ENCODE results near the gene MAD1L1. TPM values are rescaled to one million over a fixed set of nuclear protein-coding genes. Genes with fewer than 3 reads are reported as not detected.

The MAD1L1 gene
- polyA plus RNA-seq, 3 donors from 2014 or later: 85.0 to 166 (median 97.0) TPM

GRCh38 chr7:2151237-2151636, 81.5 kb downstream of the MAD1L1 start:
- no peaks in the 10 kb centered on the region for H3K4me1 Mint-ChIP-seq
- no peak overlapping the region for H3K27ac Mint-ChIP-seq
- H3K9me3 Mint-ChIP-seq: no peaks in the 10 kb centered on the region
- DNase-seq: no peak
- H3K27me3 Mint-ChIP-seq (ENCODE audit: low read depth in 3 of 3): peaks cover 0 to 3% (median 0%) of the 10 kb centered on the region in 3 donors
- H3K4me3 Mint-ChIP-seq: no peak overlapping the region
- H3K36me3 Mint-ChIP-seq: peaks cover 0 to 17% (median 16%) of the 10 kb centered on the region in 3 donors

GRCh38 chr7:2150445-2150815, 82.3 kb downstream of the MAD1L1 start:
- no peaks in the 10 kb centered on the region for H3K9me3 Mint-ChIP-seq
- H3K36me3 Mint-ChIP-seq: peaks cover 0 to 19% (median 17%) of the 10 kb centered on the region in 3 donors
- H3K4me3 Mint-ChIP-seq: no peak overlapping the region
- peaks cover 0 to 3% (median 0%) of the 10 kb centered on the region in 3 donors for H3K27me3 Mint-ChIP-seq (ENCODE audit: low read depth in 3 of 3)
- no peaks in the 10 kb centered on the region for H3K4me1 Mint-ChIP-seq
- no peak for DNase-seq
- H3K27ac Mint-ChIP-seq: no peak overlapping the region

- Mint-ChIP-seq H3K27ac (no peak overlapping the region), H3K4me1 (no peaks in the 10 kb centered on the region), H3K27me3 (ENCODE audit: low read depth in 3 of 3) (peaks cover 0 to 3% (median 0%) of the 10 kb centered on the region in 3 donors), H3K9me3 (no peaks in the 10 kb centered on the region), H3K4me3 (no peak overlapping the region), H3K36me3 (peaks cover 0 to 18% (median 17%) of the 10 kb centered on the region in 3 donors)
- no peak for DNase-seq
Observed at GRCh38 chr7:2149672-2150444, 82.9 kb downstream of the MAD1L1 start.

- H3K4me3 Mint-ChIP-seq: no peak overlapping the region
- H3K27me3 Mint-ChIP-seq (ENCODE audit: low read depth in 3 of 3): no peaks in the 10 kb centered on the region
- peaks cover 0 to 18% (median 17%) of the 10 kb centered on the region in 3 donors for H3K36me3 Mint-ChIP-seq
- H3K4me1 Mint-ChIP-seq: no peaks in the 10 kb centered on the region
- no peaks in the 10 kb centered on the region for H3K9me3 Mint-ChIP-seq
- no peak overlapping the region for H3K27ac Mint-ChIP-seq
- DNase-seq: no peak
Observed at GRCh38 chr7:2148814-2149213, 83.9 kb downstream of the MAD1L1 start.

DNA sequence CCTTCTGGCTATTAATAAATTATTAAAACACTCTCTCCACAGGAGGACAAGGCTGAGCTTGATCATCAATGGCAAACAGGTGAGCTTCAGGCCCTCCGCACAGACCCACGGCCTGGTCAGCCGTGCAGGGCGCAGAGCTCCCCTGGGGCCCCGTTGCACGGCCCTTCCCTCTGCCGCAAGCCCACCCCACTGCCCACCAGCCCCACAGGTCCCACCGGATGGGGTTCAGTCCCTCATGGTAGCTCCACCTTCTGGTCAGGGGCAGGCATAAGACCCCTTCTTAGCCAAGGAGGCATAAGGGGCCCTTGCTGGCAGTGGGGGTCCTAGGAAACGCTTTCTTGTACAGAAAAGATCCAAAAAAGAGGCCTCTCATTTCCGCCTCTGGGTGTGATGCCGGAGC, 84.6 kb downstream of the MAD1L1 start:
- DNase-seq: no peak
- H3K4me3 Mint-ChIP-seq: no peak overlapping the region
- no peaks in the 10 kb centered on the region for H3K4me1 Mint-ChIP-seq
- H3K36me3 Mint-ChIP-seq: peaks cover 0 to 19% (median 16%) of the 10 kb centered on the region in 3 donors
- no peaks in the 10 kb centered on the region for H3K27me3 Mint-ChIP-seq (ENCODE audit: low read depth in 3 of 3)
- H3K9me3 Mint-ChIP-seq: no peaks in the 10 kb centered on the region
- no peak overlapping the region for H3K27ac Mint-ChIP-seq

GRCh38 chr7:2146676-2147472, 85.9 kb downstream of the MAD1L1 start:
- H3K36me3 Mint-ChIP-seq: peaks cover 0 to 19% (median 14%) of the 10 kb centered on the region in 3 donors
- H3K4me1 Mint-ChIP-seq: no peaks in the 10 kb centered on the region
- H3K4me3 Mint-ChIP-seq: no peak overlapping the region
- DNase-seq: no peak
- H3K27me3 Mint-ChIP-seq (ENCODE audit: low read depth in 3 of 3): no peaks in the 10 kb centered on the region
- no peak overlapping the region for H3K27ac Mint-ChIP-seq
- H3K9me3 Mint-ChIP-seq: no peaks in the 10 kb centered on the region

DNA sequence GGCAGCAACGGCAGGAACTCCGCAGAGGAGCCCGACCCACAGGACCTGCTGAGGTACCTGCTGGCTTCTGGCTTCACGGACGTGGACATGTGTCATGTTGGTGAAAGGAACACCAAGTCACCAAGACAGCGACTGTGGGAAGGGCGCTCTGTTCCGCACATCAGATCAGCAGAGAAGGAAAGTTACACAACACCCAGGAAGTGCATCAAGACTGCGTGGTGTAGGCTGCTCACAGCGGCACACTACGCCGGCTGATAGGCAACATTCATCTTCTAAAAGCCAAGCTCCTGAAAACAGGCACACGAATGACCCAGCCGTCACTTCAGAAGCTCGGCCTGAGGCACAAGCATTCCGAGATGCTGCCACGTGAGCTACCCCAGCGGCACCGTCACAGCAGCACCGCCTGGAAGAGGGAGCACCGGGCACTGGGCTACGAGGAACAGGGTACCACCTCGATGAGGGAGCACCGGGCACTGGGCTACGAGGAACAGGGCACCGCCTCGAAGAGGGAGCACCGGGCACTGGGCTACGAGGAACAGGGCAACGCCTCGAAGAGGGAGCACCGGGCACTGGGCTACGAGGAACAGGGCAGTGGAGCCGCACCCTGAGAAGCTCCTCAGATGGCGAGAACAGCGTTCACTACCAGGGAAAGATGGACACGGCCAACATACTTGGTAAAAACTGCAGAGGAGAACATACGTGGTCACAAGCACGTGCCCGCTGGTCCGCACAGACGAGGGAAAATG, 86.7 kb downstream of the MAD1L1 start:
- H3K4me1 Mint-ChIP-seq: no peaks in the 10 kb centered on the region
- DNase-seq: no peak
- H3K36me3 Mint-ChIP-seq: peaks cover 0 to 19% (median 14%) of the 10 kb centered on the region in 3 donors
- H3K9me3 Mint-ChIP-seq: no peaks in the 10 kb centered on the region
- no peaks in the 10 kb centered on the region for H3K27me3 Mint-ChIP-seq (ENCODE audit: low read depth in 3 of 3)
- H3K4me3 Mint-ChIP-seq: no peak overlapping the region
- no peak overlapping the region for H3K27ac Mint-ChIP-seq

- H3K27me3 Mint-ChIP-seq (ENCODE audit: low read depth in 3 of 3): no peaks in the 10 kb centered on the region
- DNase-seq: no peak
- peaks cover 0 to 19% (median 14%) of the 10 kb centered on the region in 3 donors for H3K36me3 Mint-ChIP-seq
- H3K4me3 Mint-ChIP-seq: no peak overlapping the region
- no peaks in the 10 kb centered on the region for H3K4me1 Mint-ChIP-seq
- no peak overlapping the region for H3K27ac Mint-ChIP-seq
- no peaks in the 10 kb centered on the region for H3K9me3 Mint-ChIP-seq
Observed at GRCh38 chr7:2144926-2145325, 87.8 kb downstream of the MAD1L1 start.

DNA sequence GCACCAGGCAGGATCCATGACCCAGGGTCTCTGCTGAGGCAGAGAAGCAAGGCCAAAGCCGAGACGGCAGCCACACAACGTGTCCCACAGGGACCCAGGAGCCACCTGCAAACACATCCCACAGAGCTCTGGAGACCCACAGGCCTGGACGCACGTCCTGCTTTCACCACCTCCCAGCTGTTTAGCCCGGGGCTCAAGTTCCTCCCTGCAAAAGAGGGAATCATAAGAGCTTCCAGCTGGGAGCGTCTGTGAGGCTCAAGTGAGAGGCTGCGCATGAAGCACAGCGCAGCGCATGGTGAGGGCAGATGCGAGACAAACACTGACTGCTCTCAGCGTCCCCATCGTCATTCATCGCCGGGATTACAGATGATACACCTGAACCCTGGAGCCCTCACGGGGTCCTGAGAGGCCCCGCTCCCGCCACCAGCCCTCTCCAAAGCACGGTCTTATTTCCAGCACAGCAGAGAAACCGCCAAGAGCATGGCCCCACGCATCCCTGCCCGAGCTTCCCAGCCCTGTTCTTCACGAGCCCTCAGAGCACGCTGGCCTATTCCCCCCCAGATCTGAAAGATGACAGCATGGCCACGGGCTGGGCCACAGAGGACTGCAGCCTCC, 88.7 kb downstream of the MAD1L1 start:
- H3K4me3 Mint-ChIP-seq: no peak overlapping the region
- H3K4me1 Mint-ChIP-seq: no peaks in the 10 kb centered on the region
- no peak for DNase-seq
- H3K9me3 Mint-ChIP-seq: no peaks in the 10 kb centered on the region
- no peaks in the 10 kb centered on the region for H3K27me3 Mint-ChIP-seq (ENCODE audit: low read depth in 3 of 3)
- no peak overlapping the region for H3K27ac Mint-ChIP-seq
- peaks cover 0 to 15% (median 14%) of the 10 kb centered on the region in 3 donors for H3K36me3 Mint-ChIP-seq

- H3K27me3 Mint-ChIP-seq (ENCODE audit: low read depth in 3 of 3): no peaks in the 10 kb centered on the region
- peaks cover 3% of the 10 kb centered on the region in 2 donors for H3K4me1 Mint-ChIP-seq
- H3K27ac Mint-ChIP-seq: no peak overlapping the region
- H3K4me3 Mint-ChIP-seq: no peak overlapping the region
- no peak for DNase-seq
- peaks cover 0 to 15% (median 14%) of the 10 kb centered on the region in 3 donors for H3K36me3 Mint-ChIP-seq
- H3K9me3 Mint-ChIP-seq: no peaks in the 10 kb centered on the region
Observed at GRCh38 chr7:2143450-2143849, 89.3 kb downstream of the MAD1L1 start.

- Mint-ChIP-seq H3K27ac (no peak overlapping the region), H3K4me1 (peaks cover 11 to 13% of the 10 kb centered on the region in 2 donors)
Observed at GRCh38 chr7:2142386-2142785, 90.4 kb downstream of the MAD1L1 start.

GRCh38 chr7:2141651-2142050, 91.1 kb downstream of the MAD1L1 start:
- no peak for DNase-seq
- H3K27me3 Mint-ChIP-seq (ENCODE audit: low read depth in 3 of 3): no peaks in the 10 kb centered on the region
- H3K4me3 Mint-ChIP-seq: no peak overlapping the region
- H3K9me3 Mint-ChIP-seq: no peaks in the 10 kb centered on the region
- H3K36me3 Mint-ChIP-seq: peaks cover 0 to 14% (median 9%) of the 10 kb centered on the region in 3 donors
- H3K4me1 Mint-ChIP-seq: peaks cover 11 to 13% of the 10 kb centered on the region in 2 donors
- no peak overlapping the region for H3K27ac Mint-ChIP-seq

More at GRCh38 chr7:2142386-2142785, 90.4 kb downstream of the MAD1L1 start:
- no peak for DNase-seq
- Mint-ChIP-seq H3K27me3 (ENCODE audit: low read depth in 3 of 3) (no peaks in the 10 kb centered on the region), H3K9me3 (no peaks in the 10 kb centered on the region), H3K4me3 (no peak overlapping the region), H3K36me3 (peaks cover 0 to 14% (median 14%) of the 10 kb centered on the region in 3 donors)

DNA sequence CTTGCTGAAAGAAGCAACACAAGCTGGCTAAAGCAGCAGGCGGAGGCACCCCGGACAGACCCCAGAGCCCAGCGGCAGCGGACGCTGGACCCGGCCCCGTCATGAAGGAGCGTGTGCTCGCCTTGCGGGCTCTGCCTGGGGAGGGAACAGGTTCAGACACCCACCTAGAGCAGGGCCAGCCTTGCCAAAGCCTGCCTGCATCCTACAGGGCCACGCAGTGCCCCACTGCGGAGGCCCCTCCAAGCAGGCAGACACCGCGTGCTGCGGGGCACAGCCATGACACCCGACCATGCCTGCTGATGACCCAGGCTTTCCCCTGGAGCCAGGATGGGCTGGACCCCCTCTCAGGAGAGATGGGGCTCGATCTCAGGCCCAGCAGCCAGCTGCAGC, 91.7 kb downstream of the MAD1L1 start:
- Mint-ChIP-seq H3K4me1 (peaks cover 11 to 13% of the 10 kb centered on the region in 2 donors), H3K9me3 (no peaks in the 10 kb centered on the region), H3K27ac (no peak overlapping the region), H3K4me3 (no peak overlapping the region), H3K36me3 (peaks cover 0 to 14% (median 8%) of the 10 kb centered on the region in 3 donors), H3K27me3 (ENCODE audit: low read depth in 3 of 3) (no peaks in the 10 kb centered on the region)
- DNase-seq: no peak
